Measurements from ENCODE around the gene SLAMF6.

SLAMF6 gene

GRCh38 chr1:160558660-160559380 is 35.8 kb upstream of the SLAMF6 start:
- H3K4me2 ChIP-seq (ENCODE audit: low read length): no peak overlapping the region
- H3K4me3 ChIP-seq (ENCODE audit: low read length): no peak overlapping the region
- no peaks in the 10 kb centered on the region for H3K4me1 ChIP-seq (ENCODE audit: control insufficient read depth, insufficient read depth, low read length)
- no peak overlapping the region for H3K9ac ChIP-seq (ENCODE audit: low read depth, low read length)
- H3K36me3 ChIP-seq (ENCODE audit: insufficient read depth, low read length): no peaks in the 10 kb centered on the region
- no peaks in the 10 kb centered on the region for H3K9me3 ChIP-seq (replicated peaks; ENCODE audit: low read length)
- H3K27me3 ChIP-seq (ENCODE audit: control insufficient read depth, insufficient read depth, low read length): no peaks in the 10 kb centered on the region

- Histone ChIP-seq H3K4me1 (ENCODE audit: control insufficient read depth, insufficient read depth, low read length) (no peaks in the 10 kb centered on the region), H3K4me3 (ENCODE audit: low read length) (no peak overlapping the region), H3K9ac (ENCODE audit: low read depth, low read length) (no peak overlapping the region), H3K4me2 (ENCODE audit: low read length) (no peak overlapping the region), H3K36me3 (ENCODE audit: insufficient read depth, low read length) (no peaks in the 10 kb centered on the region), H3K9me3 (replicated peaks; ENCODE audit: low read length) (no peaks in the 10 kb centered on the region), H3K27me3 (ENCODE audit: control insufficient read depth, insufficient read depth, low read length) (no peaks in the 10 kb centered on the region)
Observed at GRCh38 chr1:160553778-160554177, 30.7 kb upstream of the SLAMF6 start.

- Histone ChIP-seq H3K4me1 (ENCODE audit: control insufficient read depth, insufficient read depth, low read length) (no peaks in the 10 kb centered on the region), H3K36me3 (ENCODE audit: insufficient read depth, low read length) (no peaks in the 10 kb centered on the region), H3K9ac (ENCODE audit: low read depth, low read length) (no peak overlapping the region), H3K4me2 (ENCODE audit: low read length) (no peak overlapping the region), H3K4me3 (ENCODE audit: low read length) (no peak overlapping the region), H3K27me3 (ENCODE audit: control insufficient read depth, insufficient read depth, low read length) (no peaks in the 10 kb centered on the region), H3K9me3 (replicated peaks; ENCODE audit: low read length) (no peaks in the 10 kb centered on the region)
Observed at GRCh38 chr1:160552425-160552824, 29.4 kb upstream of the SLAMF6 start.

GRCh38 chr1:160550572-160551034 is 27.5 kb upstream of the SLAMF6 start:
- H3K27me3 ChIP-seq (ENCODE audit: control insufficient read depth, insufficient read depth, low read length): no peaks in the 10 kb centered on the region
- H3K4me2 ChIP-seq (ENCODE audit: low read length): no peak overlapping the region
- no peaks in the 10 kb centered on the region for H3K9me3 ChIP-seq (replicated peaks; ENCODE audit: low read length)
- H3K9ac ChIP-seq (ENCODE audit: low read depth, low read length): no peak overlapping the region
- no peak overlapping the region for H3K4me3 ChIP-seq (ENCODE audit: low read length)
- H3K4me1 ChIP-seq (ENCODE audit: control insufficient read depth, insufficient read depth, low read length): no peaks in the 10 kb centered on the region
- no peaks in the 10 kb centered on the region for H3K36me3 ChIP-seq (ENCODE audit: insufficient read depth, low read length)

- Histone ChIP-seq H3K27me3 (ENCODE audit: control insufficient read depth, insufficient read depth, low read length) (no peaks in the 10 kb centered on the region), H3K9ac (ENCODE audit: low read depth, low read length) (no peak overlapping the region), H3K36me3 (ENCODE audit: insufficient read depth, low read length) (no peaks in the 10 kb centered on the region), H3K9me3 (replicated peaks; ENCODE audit: low read length) (no peaks in the 10 kb centered on the region), H3K4me3 (ENCODE audit: low read length) (no peak overlapping the region), H3K4me2 (ENCODE audit: low read length) (no peak overlapping the region), H3K4me1 (ENCODE audit: control insufficient read depth, insufficient read depth, low read length) (no peaks in the 10 kb centered on the region)
Observed at GRCh38 chr1:160549665-160550006, 26.6 kb upstream of the SLAMF6 start.

- Histone ChIP-seq H3K4me2 (ENCODE audit: low read length) (no peak overlapping the region), H3K27me3 (ENCODE audit: control insufficient read depth, insufficient read depth, low read length) (no peaks in the 10 kb centered on the region), H3K9ac (ENCODE audit: low read depth, low read length) (no peak overlapping the region), H3K36me3 (ENCODE audit: insufficient read depth, low read length) (no peaks in the 10 kb centered on the region), H3K9me3 (replicated peaks; ENCODE audit: low read length) (no peaks in the 10 kb centered on the region), H3K4me1 (ENCODE audit: control insufficient read depth, insufficient read depth, low read length) (no peaks in the 10 kb centered on the region), H3K4me3 (ENCODE audit: low read length) (no peak overlapping the region)
Observed at GRCh38 chr1:160548960-160549664, 26.1 kb upstream of the SLAMF6 start.

- H3K4me3 ChIP-seq (ENCODE audit: low read length): no peak overlapping the region
- H3K4me2 ChIP-seq (ENCODE audit: low read length): no peak overlapping the region
- H3K9me3 ChIP-seq (replicated peaks; ENCODE audit: low read length): no peaks in the 10 kb centered on the region
- no peaks in the 10 kb centered on the region for H3K27me3 ChIP-seq (ENCODE audit: control insufficient read depth, insufficient read depth, low read length)
- H3K9ac ChIP-seq (ENCODE audit: low read depth, low read length): no peak overlapping the region
- no peaks in the 10 kb centered on the region for H3K36me3 ChIP-seq (ENCODE audit: insufficient read depth, low read length)
- no peaks in the 10 kb centered on the region for H3K4me1 ChIP-seq (ENCODE audit: control insufficient read depth, insufficient read depth, low read length)
Observed at GRCh38 chr1:160548183-160548582, 25.1 kb upstream of the SLAMF6 start.

- Histone ChIP-seq H3K9ac (ENCODE audit: low read depth, low read length) (no peak overlapping the region), H3K4me3 (ENCODE audit: low read length) (no peak overlapping the region), H3K4me2 (ENCODE audit: low read length) (no peak overlapping the region), H3K9me3 (replicated peaks; ENCODE audit: low read length) (no peaks in the 10 kb centered on the region), H3K36me3 (ENCODE audit: insufficient read depth, low read length) (no peaks in the 10 kb centered on the region), H3K27me3 (ENCODE audit: control insufficient read depth, insufficient read depth, low read length) (no peaks in the 10 kb centered on the region), H3K4me1 (ENCODE audit: control insufficient read depth, insufficient read depth, low read length) (no peaks in the 10 kb centered on the region)
Observed at GRCh38 chr1:160547422-160547821, 24.4 kb upstream of the SLAMF6 start.

- Histone ChIP-seq H3K4me3 (ENCODE audit: low read length) (no peak overlapping the region), H3K27me3 (ENCODE audit: control insufficient read depth, insufficient read depth, low read length) (no peaks in the 10 kb centered on the region), H3K9me3 (replicated peaks; ENCODE audit: low read length) (no peaks in the 10 kb centered on the region), H3K36me3 (ENCODE audit: insufficient read depth, low read length) (no peaks in the 10 kb centered on the region), H3K9ac (ENCODE audit: low read depth, low read length) (no peak overlapping the region), H3K4me1 (ENCODE audit: control insufficient read depth, insufficient read depth, low read length) (no peaks in the 10 kb centered on the region), H3K4me2 (ENCODE audit: low read length) (no peak overlapping the region)
Observed at GRCh38 chr1:160546942-160547341, 23.9 kb upstream of the SLAMF6 start.

- no peak overlapping the region for H3K4me3 ChIP-seq (ENCODE audit: low read length)
- H3K36me3 ChIP-seq (ENCODE audit: insufficient read depth, low read length): no peaks in the 10 kb centered on the region
- no peaks in the 10 kb centered on the region for H3K4me1 ChIP-seq (ENCODE audit: control insufficient read depth, insufficient read depth, low read length)
- H3K4me2 ChIP-seq (ENCODE audit: low read length): no peak overlapping the region
- no peaks in the 10 kb centered on the region for H3K27me3 ChIP-seq (ENCODE audit: control insufficient read depth, insufficient read depth, low read length)
- H3K9ac ChIP-seq (ENCODE audit: low read depth, low read length): no peak overlapping the region
- no peaks in the 10 kb centered on the region for H3K9me3 ChIP-seq (replicated peaks; ENCODE audit: low read length)
Observed at GRCh38 chr1:160544647-160545046, 21.6 kb upstream of the SLAMF6 start.

- no peak overlapping the region for H3K9ac ChIP-seq (ENCODE audit: low read depth, low read length)
- H3K27me3 ChIP-seq (ENCODE audit: control insufficient read depth, insufficient read depth, low read length): no peaks in the 10 kb centered on the region
- H3K4me1 ChIP-seq (ENCODE audit: control insufficient read depth, insufficient read depth, low read length): no peaks in the 10 kb centered on the region
- no peak overlapping the region for H3K4me2 ChIP-seq (ENCODE audit: low read length)
- H3K36me3 ChIP-seq (ENCODE audit: insufficient read depth, low read length): no peaks in the 10 kb centered on the region
- H3K9me3 ChIP-seq (replicated peaks; ENCODE audit: low read length): no peaks in the 10 kb centered on the region
- H3K4me3 ChIP-seq (ENCODE audit: low read length): no peak overlapping the region
Observed at GRCh38 chr1:160542303-160542945, 19.4 kb upstream of the SLAMF6 start.
